SH-SY5Y (cell line): Measurements from ENCODE around the gene AURKB.

Experiments used
- GATA2 ChIP-seq: IDR thresholded peaks from 2 replicates; pipeline ENCODE4 v1.6.1; 2011; ENCODE audit warnings: mild to moderate bottlenecking, low read depth, low read length
- GATA3 ChIP-seq: IDR thresholded peaks from 2 replicates; pipeline ENCODE4 v1.6.1; 2011; ENCODE audit warnings: low read depth, mild to moderate bottlenecking, low read length, moderate library complexity

DNA sequence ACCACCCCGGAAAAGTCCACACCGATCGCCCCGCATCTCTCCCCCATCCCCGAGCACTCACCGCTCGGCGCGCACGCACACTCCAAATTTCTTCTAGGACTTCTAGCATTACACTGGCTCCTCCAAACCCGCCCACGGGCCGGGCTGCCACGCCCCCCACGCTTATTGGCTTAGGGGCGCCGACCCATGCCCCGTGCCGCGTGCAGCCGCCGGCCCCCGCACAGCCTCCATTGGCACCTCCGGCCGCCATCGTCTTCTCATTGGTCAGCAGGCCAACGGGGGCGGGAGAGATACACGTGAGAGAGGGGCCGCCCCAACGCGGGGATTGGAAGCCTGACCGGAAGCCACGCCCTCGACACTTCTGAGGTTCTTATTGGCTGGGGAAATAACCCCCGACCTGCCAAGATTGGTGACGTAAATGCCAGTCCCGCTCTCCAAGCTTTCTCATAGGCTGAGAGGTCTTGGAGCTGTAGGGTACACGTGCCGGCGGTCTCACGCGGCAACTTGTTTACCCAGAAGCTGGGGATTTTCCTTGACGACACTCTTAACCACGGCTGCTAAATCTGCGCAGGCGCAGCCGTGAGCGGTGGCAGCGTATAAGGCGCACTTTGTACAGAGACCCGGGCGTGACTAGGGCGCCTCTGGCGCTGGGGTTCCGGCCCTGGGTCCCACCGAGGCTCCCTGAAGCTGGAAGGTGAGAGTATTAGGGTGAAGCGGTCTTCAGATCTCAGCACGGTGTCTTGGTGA, 54.0 kb downstream of the AURKB start:
- TF ChIP-seq GATA3 (no peak), GATA2 (no peak)
